Cardiac muscle cell (in vitro differentiated cells and primary cell): ENCODE results near the gene PPP1CA. TPM values are rescaled to one million over a fixed set of nuclear protein-coding genes. Genes with fewer than 3 reads are reported as not detected.

Experiments
- DNase-seq, 2 donors: peaks; one replicate each; pipeline versions ENCODE4 v3.0.0 to v3.0.0-alpha.2; 2010 to 2017; ENCODE audit warnings: low read depth in 1 of 2, low spot score in 1 of 2
- H3K27ac ChIP-seq: fragments of 200-600 bp; sonication (generic); 2 replicates; pipeline ENCODE4 v1.5.1; 2016
- H3K27me3 ChIP-seq: fragments of 200-600 bp; sonication (generic); 2 replicates; pipeline ENCODE4 v1.6.0; 2016; ENCODE audit warnings: control low read depth
- H3K36me3 ChIP-seq: fragments of 200-600 bp; sonication (generic); 2 replicates; pipeline ENCODE4 v1.5.1; 2016; ENCODE audit warnings: control low read depth
- H3K4me1 ChIP-seq: fragments of 200-600 bp; sonication (generic); 2 replicates; pipeline ENCODE4 v1.8.1; 2017; ENCODE audit warnings: low read depth, mild to moderate bottlenecking, mixed run types
- H3K4me3 ChIP-seq: fragments of 200-600 bp; sonication (generic); 2 replicates; pipeline ENCODE4 v1.5.1; 2016; ENCODE audit warnings: mild to moderate bottlenecking
- H3K9me3 ChIP-seq: fragments of 200-600 bp; sonication (generic); 2 replicates; pipeline ENCODE4 v1.5.1; 2017; ENCODE audit warnings: low read depth, mild to moderate bottlenecking, control low read depth
- polyA plus RNA-seq: library from polyadenylated mRNA; unstranded; fragments of >200 nt; fragmentation: Nextera tagmentation; extraction: Ambion mirVana; gene quantifications from 2 replicates; pipeline ENCODE4 v1.2.1, GENCODE V29; 2016
- total RNA-seq: library from RNA; depleted of rRNA; stranded (reverse); fragments of >200 nt; gene quantifications from 2 replicates; pipeline ENCODE4 v1.2.3, GENCODE V29; 2016
- TF ChIP-seq, protein P1 (sequence below): IDR thresholded peaks from 2 replicates; pipeline ENCODE4 v1.5.1; 2012; ENCODE audit warnings: low read depth, mild to moderate bottlenecking, low read length

The PPP1CA gene
- total and polyA plus RNA-seq, 2 experiments from 2014 or later = 142 to 235 TPM

DNA sequence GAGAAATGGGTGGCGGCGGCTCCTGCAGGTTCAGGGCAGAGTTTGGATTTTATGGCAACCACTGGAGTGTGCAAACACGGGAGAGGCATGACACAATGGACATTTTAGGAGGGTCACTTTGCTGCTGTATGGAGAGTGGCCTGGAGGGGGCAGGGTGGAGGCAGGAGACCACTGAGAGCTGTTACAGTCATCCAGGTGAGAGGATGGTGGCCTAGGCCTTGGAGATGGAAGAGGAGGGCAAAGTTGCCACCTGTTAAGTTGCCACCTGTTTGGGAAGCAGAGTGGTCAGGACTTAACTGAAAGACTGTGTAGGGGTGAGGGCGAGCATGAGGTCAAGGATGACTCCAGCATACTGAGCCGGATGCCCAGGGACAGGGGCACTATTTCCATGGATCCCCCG is 12.2 kb downstream of the PPP1CA start:
- Histone ChIP-seq H3K27me3 (peaks cover 10% of the 10 kb centered on the region), H3K4me3 (no peak overlapping the region), H3K4me1 (peaks cover 6% of the 10 kb centered on the region), H3K36me3 (no peaks in the 10 kb centered on the region), H3K27ac (no peak overlapping the region), H3K9me3 (no peaks in the 10 kb centered on the region)
- TF ChIP-seq, protein P1, sequence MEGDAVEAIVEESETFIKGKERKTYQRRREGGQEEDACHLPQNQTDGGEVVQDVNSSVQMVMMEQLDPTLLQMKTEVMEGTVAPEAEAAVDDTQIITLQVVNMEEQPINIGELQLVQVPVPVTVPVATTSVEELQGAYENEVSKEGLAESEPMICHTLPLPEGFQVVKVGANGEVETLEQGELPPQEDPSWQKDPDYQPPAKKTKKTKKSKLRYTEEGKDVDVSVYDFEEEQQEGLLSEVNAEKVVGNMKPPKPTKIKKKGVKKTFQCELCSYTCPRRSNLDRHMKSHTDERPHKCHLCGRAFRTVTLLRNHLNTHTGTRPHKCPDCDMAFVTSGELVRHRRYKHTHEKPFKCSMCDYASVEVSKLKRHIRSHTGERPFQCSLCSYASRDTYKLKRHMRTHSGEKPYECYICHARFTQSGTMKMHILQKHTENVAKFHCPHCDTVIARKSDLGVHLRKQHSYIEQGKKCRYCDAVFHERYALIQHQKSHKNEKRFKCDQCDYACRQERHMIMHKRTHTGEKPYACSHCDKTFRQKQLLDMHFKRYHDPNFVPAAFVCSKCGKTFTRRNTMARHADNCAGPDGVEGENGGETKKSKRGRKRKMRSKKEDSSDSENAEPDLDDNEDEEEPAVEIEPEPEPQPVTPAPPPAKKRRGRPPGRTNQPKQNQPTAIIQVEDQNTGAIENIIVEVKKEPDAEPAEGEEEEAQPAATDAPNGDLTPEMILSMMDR = peak; percentile 65
- DNase-seq = peak in 1 of 2 donors; percentile 65

DNA sequence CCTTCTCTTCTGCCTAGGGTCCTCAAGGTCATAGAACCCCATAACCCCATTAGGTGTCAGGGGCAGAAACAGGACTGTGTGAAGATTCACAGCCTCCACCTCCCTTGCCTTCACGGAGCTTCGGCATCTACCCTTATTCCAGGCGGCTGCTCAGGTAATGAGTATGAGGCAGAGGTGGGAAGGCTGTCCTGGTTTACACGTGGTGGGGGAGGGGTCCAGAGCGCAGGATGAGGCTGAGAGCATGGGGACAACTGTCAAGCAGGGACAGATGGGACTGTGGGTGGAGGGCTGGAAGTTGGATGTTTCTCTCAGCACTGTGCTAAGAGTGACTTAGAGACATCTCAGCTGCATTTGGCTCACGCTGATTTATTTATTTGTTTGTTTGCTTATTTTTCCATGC is 14.1 kb downstream of the PPP1CA start:
- TF ChIP-seq, protein P1 = no peak
- H3K36me3 ChIP-seq = no peaks in the 10 kb centered on the region
- H3K4me1 ChIP-seq = peaks cover 6% of the 10 kb centered on the region
- H3K4me3 ChIP-seq = no peak overlapping the region
- H3K9me3 ChIP-seq = no peaks in the 10 kb centered on the region
- no peak overlapping the region for H3K27ac ChIP-seq
- peaks cover 13% of the 10 kb centered on the region for H3K27me3 ChIP-seq
- no peak for DNase-seq

DNA sequence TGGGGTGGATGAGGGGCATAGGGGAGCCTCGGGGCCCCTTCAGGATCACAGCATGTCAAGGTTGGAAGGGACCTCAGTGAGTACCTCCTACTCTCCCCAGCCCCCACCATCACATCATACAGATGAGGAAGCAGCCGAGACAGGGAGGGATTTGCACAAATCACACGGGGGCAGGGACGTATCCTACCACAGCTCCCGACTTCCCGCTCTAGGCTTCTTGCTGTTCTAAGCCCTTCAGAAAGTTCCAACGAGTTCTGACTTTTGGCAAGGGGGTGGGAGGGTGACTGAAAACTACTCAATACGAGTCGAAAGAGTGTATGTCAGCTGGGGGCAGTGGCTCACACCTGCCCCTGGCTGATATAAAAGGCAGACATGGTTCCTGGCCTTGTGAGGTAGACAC is 14.6 kb downstream of the PPP1CA start:
- TF ChIP-seq, protein P1 = no peak
- H3K27ac ChIP-seq = no peak overlapping the region

DNA sequence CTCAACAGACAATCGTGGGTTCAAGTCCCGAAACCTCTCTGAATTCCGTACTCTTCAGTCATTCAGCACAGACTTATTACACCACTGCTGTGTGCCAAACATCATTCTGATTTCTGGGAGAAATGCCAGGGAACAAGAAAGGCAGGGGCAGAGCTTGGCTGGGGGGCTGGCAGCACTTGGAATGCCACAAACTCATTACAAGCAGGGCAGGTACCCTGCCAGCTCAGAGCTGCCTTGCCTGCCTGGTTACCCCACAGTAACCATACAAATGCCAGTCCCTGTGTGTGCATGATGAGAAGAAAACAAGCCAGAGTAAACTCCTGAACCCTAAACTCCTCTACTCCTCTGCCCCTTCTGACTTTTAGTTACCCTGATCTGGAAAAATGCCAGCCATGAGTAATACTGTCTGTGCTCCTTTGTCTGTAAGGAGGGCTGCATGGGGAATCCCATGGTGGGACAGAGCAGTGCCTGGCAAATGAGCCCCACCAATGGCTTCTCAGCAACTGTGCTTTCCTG is 16.7 kb downstream of the PPP1CA start:
- no peaks in the 10 kb centered on the region for H3K36me3 ChIP-seq
- H3K4me3 ChIP-seq = no peak overlapping the region
- H3K27me3 ChIP-seq = peaks cover 13% of the 10 kb centered on the region
- no peaks in the 10 kb centered on the region for H3K9me3 ChIP-seq
- DNase-seq = peak in 1 of 2 donors; percentile 51
- no peaks in the 10 kb centered on the region for H3K4me1 ChIP-seq
- TF ChIP-seq, protein P1 = no peak
- H3K27ac ChIP-seq = no peak overlapping the region

More for the DNA sequence above, 14.6 kb downstream of the PPP1CA start:
- Histone ChIP-seq H3K4me3 (no peak overlapping the region), H3K9me3 (no peaks in the 10 kb centered on the region), H3K4me1 (peaks cover 6% of the 10 kb centered on the region), H3K36me3 (no peaks in the 10 kb centered on the region), H3K27me3 (peaks cover 13% of the 10 kb centered on the region)
- no peak for DNase-seq

DNA sequence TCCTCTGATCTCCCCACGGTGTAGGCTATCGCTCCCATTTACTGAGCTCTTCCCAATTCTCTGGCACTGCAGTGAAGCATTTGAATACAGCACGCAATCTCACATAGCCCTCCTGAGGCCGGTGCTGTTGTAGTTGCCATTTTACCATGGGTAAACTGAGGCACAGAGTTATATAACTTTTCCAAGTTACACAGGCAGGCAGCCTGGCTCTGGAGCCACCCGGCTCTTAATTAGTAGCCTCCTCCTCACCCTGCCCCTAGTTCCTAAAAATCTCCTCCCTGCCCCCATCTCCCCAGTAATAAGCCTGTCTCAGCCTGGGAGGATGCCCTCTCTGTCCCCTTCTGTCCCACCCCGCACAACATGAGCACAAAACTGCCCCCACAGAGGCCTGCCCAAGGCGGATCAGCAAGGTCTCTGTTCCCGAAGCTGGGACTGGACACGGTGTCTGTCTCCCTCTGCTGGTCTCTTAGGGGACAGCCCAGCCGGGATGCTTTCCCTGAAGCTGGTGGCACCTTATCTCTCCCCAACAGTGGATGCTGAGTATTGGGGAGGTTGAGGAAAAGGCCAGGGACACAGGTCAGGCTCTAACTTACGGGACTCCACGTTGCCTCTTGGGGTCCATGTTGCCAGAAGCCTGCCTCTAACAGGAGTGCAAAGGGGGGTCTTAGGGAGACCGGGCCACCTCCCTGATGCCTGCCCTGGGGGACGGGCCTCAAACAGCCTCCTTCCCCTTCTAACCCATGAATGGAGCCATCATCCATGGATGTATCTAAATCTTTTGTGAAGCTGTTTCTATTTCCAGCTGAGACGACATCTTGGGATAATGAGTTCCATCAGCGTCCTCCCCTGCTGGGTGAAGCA is 19.2 kb downstream of the PPP1CA start:
- Histone ChIP-seq H3K9me3 (no peaks in the 10 kb centered on the region), H3K27ac (no peak overlapping the region), H3K27me3 (peaks cover 16% of the 10 kb centered on the region), H3K4me3 (no peak overlapping the region), H3K4me1 (no peaks in the 10 kb centered on the region), H3K36me3 (no peaks in the 10 kb centered on the region)
- TF ChIP-seq, protein P1 = peak; percentile 99
- peak; percentile 80 to 82 for DNase-seq
